Hematopoietic multipotent progenitor cell treated with erythropoietin and hydrocortisone succinate and interleukin-3 and kit ligand, for 17 days (in vitro differentiated cells): ENCODE data around the gene PAK6.

Source experiments
- DNase-seq: peaks from one replicate; pipeline ENCODE4 v3.0.0-alpha.2; 2015; ENCODE audit warnings: low spot score

Gene PAK6

DNA sequence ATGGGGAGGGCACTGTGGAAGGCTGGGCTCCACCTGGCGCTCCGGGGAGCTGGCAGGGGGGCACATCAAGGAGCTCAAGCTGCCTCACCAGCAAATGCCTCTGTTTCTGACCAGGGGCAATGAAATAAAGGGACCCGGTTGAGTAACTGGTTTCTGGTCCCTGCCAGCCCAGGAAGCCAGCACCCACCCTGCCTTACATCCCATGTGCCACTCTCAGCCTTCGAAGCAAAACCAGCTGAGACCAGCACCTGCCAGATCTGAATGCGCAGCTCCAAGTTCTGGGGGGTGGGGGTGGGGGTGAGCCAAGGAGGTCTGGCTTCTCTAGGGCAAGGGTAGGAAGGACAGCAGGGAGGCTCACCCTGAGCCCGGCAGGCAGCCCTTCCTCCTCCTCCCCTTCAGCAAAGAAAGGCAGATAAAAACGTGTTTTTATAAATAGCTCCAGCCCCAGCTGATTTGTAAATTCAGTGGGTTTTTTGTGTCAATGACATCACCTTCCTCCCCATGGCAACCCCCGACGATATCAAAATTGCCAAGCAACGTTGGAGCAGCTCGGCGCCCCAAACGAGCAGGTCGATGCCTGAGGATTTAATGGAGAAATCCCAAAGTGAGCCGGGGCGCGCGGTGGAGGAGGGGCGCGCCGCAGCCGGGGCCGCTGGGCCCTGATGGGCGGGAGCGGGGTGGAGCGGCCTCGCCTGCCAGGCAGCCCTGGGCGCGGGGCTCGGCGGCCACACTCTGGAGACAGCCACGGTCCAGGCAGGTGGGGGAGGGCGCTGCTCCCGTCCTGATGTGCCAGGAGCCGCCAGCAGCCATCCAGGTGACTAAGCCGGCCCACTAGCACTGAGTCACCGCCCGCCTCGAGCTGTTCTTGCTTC lies at the start of gene PAK6:
Gene PAK6 (plus strand): TSS at position 532 of the 872 bp plus-strand sequence. CDS start 25,723 bp downstream, outside the sequence.
- peak; percentile 30 for DNase-seq

- DNase-seq, result no peak
Observed at GRCh38 chr15:40190591-40190990, 48.3 kb upstream of the PAK6 start.

DNA sequence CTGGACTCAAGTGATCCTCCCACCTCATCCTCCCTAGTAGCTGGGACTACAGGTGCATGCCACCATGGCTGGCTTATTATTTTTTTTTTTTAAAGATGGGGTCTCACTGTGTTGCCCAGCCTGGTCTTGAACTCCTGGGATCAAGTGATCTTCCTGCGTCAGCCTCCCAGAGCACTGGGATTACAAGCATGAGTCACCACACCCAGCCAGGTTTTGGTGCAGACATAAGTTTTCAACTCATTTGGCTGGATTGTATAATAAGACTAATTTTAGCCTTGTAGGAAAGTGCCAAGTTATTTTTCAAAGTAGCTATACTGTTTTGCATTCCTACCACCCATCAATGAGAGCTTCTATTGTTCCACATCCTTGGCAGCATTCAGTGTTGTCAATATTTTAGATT lies 45.9 kb upstream of the PAK6 start:
- DNase-seq, result no peak

DNA sequence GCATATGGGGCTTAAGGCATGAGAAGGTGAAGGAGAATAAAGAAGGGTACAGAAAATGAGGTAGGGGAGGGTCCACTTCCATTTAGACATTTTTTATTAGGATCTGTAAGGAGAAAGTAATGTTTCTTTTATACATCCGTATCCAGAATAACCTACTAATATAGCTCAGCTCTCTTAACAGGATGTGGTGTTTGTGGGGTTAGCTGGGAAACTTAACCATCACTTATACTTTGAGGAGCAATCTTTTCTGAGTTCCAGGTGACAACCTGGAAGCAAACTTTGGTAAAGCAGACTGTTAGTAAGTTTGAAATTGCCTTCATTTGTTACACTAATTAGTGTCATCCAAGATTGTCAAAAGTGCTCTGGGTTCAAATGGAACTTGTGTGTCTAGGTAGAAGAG lies 41.4 kb upstream of the PAK6 start:
- DNase-seq, result no peak

GRCh38 chr15:40198355-40199085 lies 40.3 kb upstream of the PAK6 start:
- DNase-seq, result no peak

GRCh38 chr15:40204100-40204499 lies 34.8 kb upstream of the PAK6 start:
- DNase-seq, result no peak

DNA sequence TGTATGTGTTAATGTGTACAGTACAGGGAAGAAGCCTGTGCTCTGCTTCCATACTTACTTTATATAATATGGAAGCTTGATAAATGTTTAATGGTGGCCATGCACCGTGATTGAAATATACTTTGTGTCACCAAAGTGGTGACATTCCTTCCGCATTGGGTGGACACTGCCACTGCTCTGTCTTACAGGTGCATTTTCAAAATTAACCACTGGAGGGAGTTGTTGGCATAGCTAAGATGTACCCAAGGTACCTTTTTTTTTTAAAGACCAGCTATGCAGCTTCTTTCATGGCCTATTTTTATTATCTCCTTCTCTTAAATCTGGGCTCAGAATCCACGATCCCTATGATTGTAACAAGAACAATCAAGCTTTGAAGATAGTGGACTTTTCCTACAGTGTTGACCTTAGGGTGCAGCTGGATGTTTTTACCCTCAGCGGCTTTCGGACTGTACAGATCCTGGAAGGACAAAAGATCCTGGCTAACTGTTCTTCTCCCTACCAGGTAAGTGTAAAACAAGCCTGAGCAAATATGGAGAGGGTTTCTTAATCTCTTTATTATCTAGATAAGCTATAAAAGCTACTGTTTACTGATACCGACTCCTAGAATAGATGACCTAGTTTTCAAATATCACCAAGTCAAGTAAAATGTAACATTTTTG lies 21.6 kb upstream of the PAK6 start:
- DNase-seq, result peak; percentile 82

GRCh38 chr15:40219801-40220200 lies 19.1 kb upstream of the PAK6 start:
- no peak for DNase-seq

- DNase-seq, result no peak
Observed at GRCh38 chr15:40222131-40222530, 16.7 kb upstream of the PAK6 start.

DNA sequence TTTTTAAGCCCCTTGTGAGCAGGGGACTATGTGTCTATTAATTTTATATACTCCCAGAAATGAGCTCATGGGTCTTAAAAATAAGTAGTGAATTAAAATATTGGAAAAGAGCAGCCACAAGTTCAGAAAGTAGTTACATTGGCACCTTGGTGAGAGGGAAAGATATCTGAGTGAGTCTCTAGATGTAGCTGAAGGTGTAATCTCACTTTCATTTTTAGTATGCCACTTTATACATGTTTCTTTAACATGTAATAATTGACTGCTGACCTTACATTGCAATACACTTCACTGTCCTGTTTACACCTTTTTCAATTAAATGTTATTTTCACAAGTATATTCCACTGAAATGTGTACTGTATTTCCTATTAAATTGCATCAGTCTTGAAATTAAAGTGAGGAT lies 12.1 kb upstream of the PAK6 start:
- DNase-seq, result no peak

GRCh38 chr15:40229316-40229715 lies 9.5 kb upstream of the PAK6 start:
- no peak for DNase-seq

GRCh38 chr15:40229956-40230355 lies 8.9 kb upstream of the PAK6 start:
- DNase-seq, result no peak

- no peak for DNase-seq
Observed at GRCh38 chr15:40232625-40233070, 6.2 kb upstream of the PAK6 start.

GRCh38 chr15:40233727-40234577 lies 4.9 kb upstream of the PAK6 start:
- DNase-seq, result no peak

GRCh38 chr15:40234783-40235182 lies 4.1 kb upstream of the PAK6 start:
- no peak for DNase-seq

- DNase-seq, result no peak
Observed at GRCh38 chr15:40235201-40235885, 3.5 kb upstream of the PAK6 start.

DNA sequence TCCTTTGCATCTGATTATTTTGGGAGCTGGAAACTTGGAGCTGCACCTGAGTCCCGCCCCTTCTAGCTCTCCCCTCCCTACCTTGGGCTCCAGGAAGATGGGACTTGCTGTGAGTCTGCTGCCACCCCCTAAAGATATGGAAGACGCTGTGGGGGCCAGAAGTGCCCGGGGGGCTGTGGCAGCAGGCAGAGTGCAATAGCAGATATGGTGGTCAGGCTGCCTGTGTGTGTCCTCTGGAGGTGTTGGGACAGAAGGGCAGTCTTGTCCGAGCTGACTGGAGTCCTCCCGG lies 485 bp downstream of the PAK6 start:
- DNase-seq, result no peak

DNA sequence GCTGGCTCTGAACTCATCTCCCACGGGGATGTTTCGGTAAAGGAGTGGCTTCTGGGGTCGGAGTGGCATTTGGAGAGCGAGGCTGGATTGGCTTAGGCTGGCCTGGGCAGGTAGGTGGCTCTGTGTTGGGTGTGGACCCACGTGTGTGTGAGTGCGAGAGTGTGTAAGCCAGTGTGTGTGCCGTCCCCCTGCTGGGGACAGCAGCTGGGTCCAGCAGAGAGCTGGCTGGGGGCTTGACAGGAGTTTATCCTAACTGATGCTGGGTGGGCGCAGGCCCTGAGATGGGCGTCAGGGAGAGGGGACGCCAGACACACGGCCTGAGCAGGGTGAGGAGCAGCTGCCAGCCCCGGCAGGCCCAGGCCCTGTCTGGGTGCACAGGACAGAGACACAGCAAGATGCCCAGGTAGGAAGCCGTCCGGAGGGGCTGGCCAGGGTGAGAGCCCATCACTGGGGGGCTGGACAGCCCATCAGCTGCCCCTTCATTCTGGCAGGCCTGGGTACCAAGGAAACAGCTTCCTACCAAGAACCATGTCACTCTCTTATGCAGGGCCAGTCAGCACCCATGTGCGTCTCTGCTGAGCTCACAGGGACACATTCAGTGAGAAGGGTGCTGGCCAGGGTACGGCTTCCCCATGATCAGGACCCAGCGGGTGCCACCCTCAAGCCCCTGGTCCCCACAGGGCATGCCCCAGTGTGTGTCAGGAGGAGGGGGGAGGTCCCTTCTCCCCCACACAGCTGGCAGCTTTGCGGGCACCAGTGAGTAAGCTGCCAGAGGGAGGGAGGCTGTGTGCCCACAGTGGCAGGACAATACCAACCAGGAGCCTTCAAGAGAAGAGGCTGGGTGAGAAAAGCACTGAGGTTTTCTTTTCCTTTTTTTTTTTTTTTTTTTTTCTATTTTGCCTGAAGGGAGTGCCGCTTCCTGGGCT lies 1.1 kb downstream of the PAK6 start:
- DNase-seq, result no peak

DNA sequence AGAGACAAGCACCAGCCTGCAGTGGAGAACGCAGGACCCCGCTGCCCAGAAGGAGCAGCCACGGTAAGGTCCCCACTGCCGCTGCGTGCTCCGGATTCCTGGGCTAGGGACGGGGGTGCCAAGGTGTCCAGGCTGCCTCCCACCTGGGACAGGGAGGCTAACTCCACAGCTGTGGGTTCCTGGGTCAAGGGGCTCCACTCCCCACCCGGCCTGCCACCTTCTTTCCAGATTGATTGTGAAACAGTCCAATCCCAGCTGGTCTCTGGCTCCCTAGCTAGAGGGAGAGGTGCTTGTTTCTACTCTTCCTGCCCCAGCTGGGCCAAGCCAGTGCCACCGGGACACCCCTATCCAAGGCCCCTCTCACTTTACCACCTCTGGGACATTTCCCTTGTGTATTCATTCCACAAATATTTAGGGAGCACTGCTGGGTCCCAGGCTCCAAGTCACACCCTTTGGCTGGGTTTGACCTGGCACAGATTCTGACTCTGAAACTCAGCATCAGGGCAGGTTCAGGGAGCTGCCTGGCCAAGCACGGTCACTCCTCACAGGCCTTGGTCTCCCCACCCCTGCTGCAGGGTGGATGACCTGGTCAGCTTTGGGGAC lies 1.9 kb downstream of the PAK6 start:
- no peak for DNase-seq
